ENCODE data around the gene NKX1-1. TPM values are rescaled to one million over a fixed set of nuclear protein-coding genes. Genes with fewer than 3 reads are reported as not detected.
A peak's percentile ranks its signal among the peaks of the same experiment; 100 is the strongest.

Gene NKX1-1
- total RNA-seq, 2 donors from 2014 or later, result not detected

DNA sequence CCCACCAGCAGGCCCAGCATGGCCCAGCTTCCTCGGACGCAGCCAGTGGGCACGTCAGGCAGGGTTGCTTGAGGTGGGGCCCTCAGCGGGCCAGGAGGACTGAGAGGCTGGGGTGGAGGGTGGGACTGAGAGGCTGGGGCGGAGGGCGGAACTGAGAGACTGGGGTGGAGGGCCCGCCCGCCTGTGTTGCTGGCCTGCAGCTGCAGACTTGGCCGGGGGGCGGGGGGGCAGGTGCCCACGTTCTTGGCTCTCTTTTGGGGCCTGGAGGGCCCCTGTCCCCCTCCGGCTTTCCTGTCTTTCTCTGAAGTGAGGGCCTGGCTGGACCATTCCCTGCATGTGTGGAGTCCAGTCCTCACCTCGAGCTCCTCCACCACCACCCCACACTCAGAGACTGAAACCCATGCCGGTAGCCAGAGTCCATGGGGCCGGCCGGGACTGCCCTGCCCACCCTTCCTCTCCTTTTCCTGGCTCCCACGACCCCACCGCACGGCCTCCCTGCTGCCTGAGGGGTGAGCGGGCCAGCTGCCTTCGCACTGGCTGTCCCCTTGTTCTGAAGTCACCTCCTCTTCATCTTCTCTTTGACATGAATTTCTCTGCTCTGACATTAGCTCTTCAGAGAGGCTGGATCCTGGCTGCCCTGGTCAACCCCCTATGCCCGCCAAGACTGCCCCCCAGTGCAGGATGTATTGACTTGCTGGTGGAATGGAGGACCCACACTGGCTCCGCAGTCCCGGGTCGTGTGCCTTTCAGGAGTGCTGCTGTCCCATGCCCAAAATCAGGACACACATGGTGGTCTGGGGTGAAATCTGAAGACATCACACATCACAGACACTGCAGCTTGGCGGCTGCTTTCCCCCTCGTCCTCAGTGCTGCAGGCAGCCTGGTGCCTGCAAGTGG lies 10.1 kb upstream of the NKX1-1 start:
- Histone ChIP-seq H3K27ac (ENCODE audit: low read depth, low read length) (no peak overlapping the region), H3K4me3 (ENCODE audit: low read length) (no peak overlapping the region), H3K27me3 (ENCODE audit: control insufficient read depth, insufficient read depth, low read length, poor library complexity, severe bottlenecking) (peaks cover 40% of the 10 kb centered on the region), H3K9ac (ENCODE audit: extremely low read depth, low read length, poor library complexity, severe bottlenecking) (no peak overlapping the region), H3K36me3 (ENCODE audit: control insufficient read depth, insufficient read depth, low read length) (no peaks in the 10 kb centered on the region), H3K4me1 (ENCODE audit: control insufficient read depth, insufficient read depth, low read length) (no peaks in the 10 kb centered on the region), H3K9me3 (ENCODE audit: control insufficient read depth, low read length) (no peaks in the 10 kb centered on the region)
- peaks cover 45% of the 10 kb centered on the region for H3K27me3 Mint-ChIP-seq (ENCODE audit: insufficient read depth)
- no peak overlapping the region for H3K27ac Mint-ChIP-seq
- no peaks in the 10 kb centered on the region for H3K4me1 Mint-ChIP-seq
- H3K4me3 Mint-ChIP-seq, result no peak overlapping the region
- no peak for DNase-seq
- TF ChIP-seq, protein P1, sequence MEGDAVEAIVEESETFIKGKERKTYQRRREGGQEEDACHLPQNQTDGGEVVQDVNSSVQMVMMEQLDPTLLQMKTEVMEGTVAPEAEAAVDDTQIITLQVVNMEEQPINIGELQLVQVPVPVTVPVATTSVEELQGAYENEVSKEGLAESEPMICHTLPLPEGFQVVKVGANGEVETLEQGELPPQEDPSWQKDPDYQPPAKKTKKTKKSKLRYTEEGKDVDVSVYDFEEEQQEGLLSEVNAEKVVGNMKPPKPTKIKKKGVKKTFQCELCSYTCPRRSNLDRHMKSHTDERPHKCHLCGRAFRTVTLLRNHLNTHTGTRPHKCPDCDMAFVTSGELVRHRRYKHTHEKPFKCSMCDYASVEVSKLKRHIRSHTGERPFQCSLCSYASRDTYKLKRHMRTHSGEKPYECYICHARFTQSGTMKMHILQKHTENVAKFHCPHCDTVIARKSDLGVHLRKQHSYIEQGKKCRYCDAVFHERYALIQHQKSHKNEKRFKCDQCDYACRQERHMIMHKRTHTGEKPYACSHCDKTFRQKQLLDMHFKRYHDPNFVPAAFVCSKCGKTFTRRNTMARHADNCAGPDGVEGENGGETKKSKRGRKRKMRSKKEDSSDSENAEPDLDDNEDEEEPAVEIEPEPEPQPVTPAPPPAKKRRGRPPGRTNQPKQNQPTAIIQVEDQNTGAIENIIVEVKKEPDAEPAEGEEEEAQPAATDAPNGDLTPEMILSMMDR (conservative IDR thresholded peaks at IDR 0.05), result no peak
- no peaks in the 10 kb centered on the region for H3K9me3 Mint-ChIP-seq
- WGBS, 2 experiments (ENCODE audit: insufficient coverage in 1 of 2, insufficient read length in 1 of 2), result 78 to 81% methylated on average over 21 to 27 of the region's 27 CpGs
- no peaks in the 10 kb centered on the region for H3K36me3 Mint-ChIP-seq (ENCODE audit: low read depth)

DNA sequence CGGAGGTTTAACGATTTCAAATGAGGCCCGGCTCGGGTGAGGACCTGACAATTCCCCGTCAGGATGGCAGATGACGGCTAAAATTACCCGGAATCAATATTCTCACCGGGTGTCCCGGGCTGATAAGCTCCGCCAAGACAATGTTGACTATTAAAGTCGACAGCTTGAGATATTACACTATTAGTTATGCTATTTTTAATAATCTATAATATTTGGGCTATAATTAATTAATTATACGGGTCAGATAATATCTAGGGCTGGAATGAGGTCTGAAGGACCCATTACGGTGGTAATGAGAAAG lies 9.4 kb upstream of the NKX1-1 start:
- DNase-seq, result no peak
- H3K4me1 ChIP-seq (ENCODE audit: control insufficient read depth, insufficient read depth, low read length), result no peaks in the 10 kb centered on the region
- Mint-ChIP-seq H3K27ac (no peak overlapping the region), H3K9me3 (no peaks in the 10 kb centered on the region), H3K4me3 (peak overlapping the region; percentile 20), H3K36me3 (ENCODE audit: low read depth) (no peaks in the 10 kb centered on the region), H3K4me1 (no peaks in the 10 kb centered on the region), H3K27me3 (ENCODE audit: insufficient read depth) (peaks cover 47% of the 10 kb centered on the region)
- no peak overlapping the region for H3K4me3 ChIP-seq (ENCODE audit: low read length)
- no peak overlapping the region for H3K27ac ChIP-seq (ENCODE audit: low read depth, low read length)
- no peak overlapping the region for H3K9ac ChIP-seq (ENCODE audit: extremely low read depth, low read length, poor library complexity, severe bottlenecking)
- H3K27me3 ChIP-seq (ENCODE audit: control insufficient read depth, insufficient read depth, low read length, poor library complexity, severe bottlenecking), result peaks cover 43% of the 10 kb centered on the region
- WGBS, 2 experiments (ENCODE audit: insufficient coverage in 1 of 2, insufficient read length in 1 of 2), result 90 to 92% methylated on average over 5 to 13 of the region's 13 CpGs
- TF ChIP-seq, protein P1 (conservative IDR thresholded peaks at IDR 0.05), result no peak
- no peaks in the 10 kb centered on the region for H3K36me3 ChIP-seq (ENCODE audit: control insufficient read depth, insufficient read depth, low read length)
- H3K9me3 ChIP-seq (ENCODE audit: control insufficient read depth, low read length), result no peaks in the 10 kb centered on the region

DNA sequence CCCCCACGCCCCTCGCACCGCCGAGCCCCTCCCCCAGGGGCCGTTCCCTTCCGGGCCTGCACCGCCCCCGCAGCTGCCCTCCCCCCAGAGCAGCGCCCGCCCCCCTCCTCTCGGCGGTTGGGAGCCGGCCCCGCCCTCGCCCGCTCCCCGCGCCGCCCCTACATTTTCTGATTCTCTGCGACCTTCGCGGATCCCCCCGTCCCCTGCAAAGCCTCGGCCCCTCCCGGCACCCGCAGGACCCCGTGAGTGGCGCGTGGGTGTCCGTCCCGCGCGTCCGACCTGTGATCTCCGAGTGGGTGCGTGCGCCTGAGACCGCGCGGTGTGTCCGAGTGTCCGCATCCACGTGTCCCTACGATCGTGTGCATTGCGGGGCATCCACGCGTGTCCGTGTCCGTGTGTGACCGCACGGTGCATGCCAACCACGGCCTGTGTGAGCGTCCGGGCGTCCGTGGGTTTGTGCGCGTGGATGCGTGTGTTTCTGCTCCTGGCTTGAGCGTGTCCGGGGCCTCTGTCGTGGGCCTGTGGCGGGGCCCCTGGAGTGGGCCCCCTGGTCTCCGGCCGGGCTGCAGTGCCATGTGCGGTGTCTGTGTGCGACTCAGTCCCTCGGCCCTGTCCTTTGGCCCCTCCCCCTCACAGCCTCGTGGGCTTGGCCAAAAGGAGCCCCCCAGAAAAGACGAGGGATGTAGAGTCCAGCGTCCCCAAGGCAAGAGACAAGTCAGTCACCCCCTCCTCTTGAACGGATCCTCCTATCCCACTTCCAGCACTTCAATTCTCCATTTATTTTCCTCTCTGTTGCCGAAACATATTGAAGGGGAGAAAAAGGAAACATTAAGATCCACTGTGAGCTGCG lies 8.8 kb upstream of the NKX1-1 start:
- Mint-ChIP-seq H3K4me3 (peak overlapping the region; percentile 20), H3K27ac (no peak overlapping the region), H3K27me3 (ENCODE audit: insufficient read depth) (peaks cover 51% of the 10 kb centered on the region), H3K36me3 (ENCODE audit: low read depth) (no peaks in the 10 kb centered on the region), H3K4me1 (no peaks in the 10 kb centered on the region), H3K9me3 (no peaks in the 10 kb centered on the region)
- Histone ChIP-seq H3K27me3 (ENCODE audit: control insufficient read depth, insufficient read depth, low read length, poor library complexity, severe bottlenecking) (peaks cover 48% of the 10 kb centered on the region), H3K9me3 (ENCODE audit: control insufficient read depth, low read length) (no peaks in the 10 kb centered on the region), H3K4me1 (ENCODE audit: control insufficient read depth, insufficient read depth, low read length) (no peaks in the 10 kb centered on the region), H3K9ac (ENCODE audit: extremely low read depth, low read length, poor library complexity, severe bottlenecking) (no peak overlapping the region), H3K36me3 (ENCODE audit: control insufficient read depth, insufficient read depth, low read length) (no peaks in the 10 kb centered on the region), H3K4me3 (ENCODE audit: low read length) (no peak overlapping the region), H3K27ac (ENCODE audit: low read depth, low read length) (no peak overlapping the region)
- TF ChIP-seq, protein P1 (conservative IDR thresholded peaks at IDR 0.05), result no peak
- WGBS, 2 experiments (ENCODE audit: insufficient coverage in 1 of 2, insufficient read length in 1 of 2), result 81 to 89% methylated on average over 46 to 71 of the region's 75 CpGs
- peak; percentile 45 for DNase-seq
